ENCODE results near the gene ALCAM.

GRCh38 chr3:105559856-105560255, 193.1 kb downstream of the ALCAM start:
- TF ChIP-seq CTCF (conservative IDR thresholded peaks at IDR 0.05; ENCODE audit: low read length) (no peak), EZH2phosphoT487 (IDR thresholded peaks at IDR 0.05; ENCODE audit: borderline replicate concordance, low read depth, low read length) (no peak)

Data from OCI-LY7 (cell line).